Adrenal gland (tissue), 5 donors: ENCODE results near the gene EIPR1.
A peak's percentile ranks its signal among the peaks of the same experiment; 100 is the strongest.

Experiments used
- CTCF ChIP-seq, 6 experiments: fragments of 450-650 bp in 4 of 6; fragments of 200-600 bp in 2 of 6; sonication (generic) in 1 of 6; IDR thresholded peaks; 1 replicate in 5 of 6; 2 replicates in 1 of 6; pipeline versions ENCODE4 v1.5.1 to v1.8.0; 2016 to 2021; ENCODE audit warnings: antibody characterized with exemption in 6 of 6, mild to moderate bottlenecking in 2 of 6, moderate library complexity in 1 of 6
- POLR2A ChIP-seq, 2 donors: fragments of 450-650 bp; IDR thresholded peaks; one replicate each; pipeline ENCODE4 v1.6.1; 2017; ENCODE audit warnings: antibody characterized with exemption in 2 of 2, mild to moderate bottlenecking in 2 of 2, moderate library complexity in 1 of 2
- donor health status: DM: no; HTN: no; CAD: no.

- TF ChIP-seq CTCF (IDR thresholded peaks at IDR 0.05) (peak in 4 of 6 experiments; percentile 17 to 38 (median 26)), POLR2A (IDR thresholded peaks at IDR 0.05) (peak; percentile 83 to 84)
These were observed 2.3 kb upstream of the EIPR1 start, which contains the start of gene TRAPPC12 for GRCh38 chr2:3379647-3380534.
